ENCODE results near the gene SLAMF9. TPM values are rescaled to one million over a fixed set of nuclear protein-coding genes. Genes with fewer than 3 reads are reported as not detected.
A peak's percentile ranks its signal among the peaks of the same experiment; 100 is the strongest.

The SLAMF9 gene
- polyA plus RNA-seq, 2 of the 4 experiments (the other 2 are of a cell fraction), result 0.22 to 0.25 TPM

DNA sequence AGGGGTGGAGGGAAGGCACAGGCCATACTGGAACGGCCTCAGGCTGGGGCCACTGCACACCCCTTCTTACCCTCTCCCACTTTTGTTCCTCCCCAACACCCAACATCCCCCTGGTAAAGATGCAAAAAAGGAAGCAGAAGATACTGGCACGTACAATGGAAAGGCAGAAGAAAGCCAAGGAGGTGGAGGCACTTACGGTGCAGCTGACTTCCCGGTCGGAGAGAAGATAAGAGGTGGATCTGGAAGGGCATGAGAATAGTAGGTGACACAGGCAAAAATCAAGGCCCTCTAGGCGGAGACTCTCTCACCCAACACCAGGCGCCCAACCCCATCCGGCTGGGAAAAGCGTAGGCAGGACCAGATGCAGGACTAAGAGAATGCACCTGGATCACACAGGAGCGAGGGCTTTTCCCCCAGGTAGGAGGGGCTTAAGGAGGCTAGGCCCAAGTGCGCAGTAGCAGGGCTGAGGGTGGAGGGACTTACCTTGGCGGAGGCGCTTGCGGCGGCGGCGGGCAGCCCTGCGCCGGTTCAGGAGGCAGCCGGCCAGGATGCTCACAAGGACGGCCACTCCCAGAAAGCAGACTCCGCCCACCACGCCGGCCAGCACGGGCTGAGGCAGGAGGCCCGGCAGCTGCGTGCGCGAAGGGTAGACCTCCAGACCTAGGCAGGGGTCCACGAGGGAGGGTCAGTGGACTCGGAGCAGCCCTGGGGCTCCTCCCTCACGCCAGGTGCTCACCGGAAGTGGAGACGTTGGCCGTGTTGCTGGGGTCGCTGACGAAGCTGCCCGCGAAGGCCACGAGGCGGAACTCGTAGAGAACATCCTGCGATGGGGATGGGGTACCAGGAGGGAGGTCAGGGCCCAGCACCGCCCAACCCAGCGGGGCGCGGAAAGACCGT is 24.6 kb downstream of the SLAMF9 start:
- ChIA-PET CTCF (interaction anchor here (0.6 to 22.4 kb wide), 4 partner anchors 7 to 79 kb away, joined by 4 to 665 read pairs (median 52); no protein-coding TSS in a partner anchor), POLR2A (no interaction called here)
- no peak for TF ChIP-seq HOXA7 (CRISPR knock-in tag; IDR thresholded peaks at IDR 0.05)
- no peak for TF ChIP-seq RFX5 (IDR thresholded peaks at IDR 0.05)
- no peak for TF ChIP-seq POLR2A (IDR thresholded peaks at IDR 0.05; ENCODE audit: low read length)
- no peak for TF ChIP-seq MAZ (IDR thresholded peaks at IDR 0.05; ENCODE audit: borderline replicate concordance, low read depth, low read length)
- TF ChIP-seq FOXS1 (CRISPR knock-in tag; IDR thresholded peaks at IDR 0.05), result no peak
- no peak for TF ChIP-seq RNF2 (IDR thresholded peaks at IDR 0.05; ENCODE audit: borderline replicate concordance, low read depth)
- TF ChIP-seq, protein P1, sequence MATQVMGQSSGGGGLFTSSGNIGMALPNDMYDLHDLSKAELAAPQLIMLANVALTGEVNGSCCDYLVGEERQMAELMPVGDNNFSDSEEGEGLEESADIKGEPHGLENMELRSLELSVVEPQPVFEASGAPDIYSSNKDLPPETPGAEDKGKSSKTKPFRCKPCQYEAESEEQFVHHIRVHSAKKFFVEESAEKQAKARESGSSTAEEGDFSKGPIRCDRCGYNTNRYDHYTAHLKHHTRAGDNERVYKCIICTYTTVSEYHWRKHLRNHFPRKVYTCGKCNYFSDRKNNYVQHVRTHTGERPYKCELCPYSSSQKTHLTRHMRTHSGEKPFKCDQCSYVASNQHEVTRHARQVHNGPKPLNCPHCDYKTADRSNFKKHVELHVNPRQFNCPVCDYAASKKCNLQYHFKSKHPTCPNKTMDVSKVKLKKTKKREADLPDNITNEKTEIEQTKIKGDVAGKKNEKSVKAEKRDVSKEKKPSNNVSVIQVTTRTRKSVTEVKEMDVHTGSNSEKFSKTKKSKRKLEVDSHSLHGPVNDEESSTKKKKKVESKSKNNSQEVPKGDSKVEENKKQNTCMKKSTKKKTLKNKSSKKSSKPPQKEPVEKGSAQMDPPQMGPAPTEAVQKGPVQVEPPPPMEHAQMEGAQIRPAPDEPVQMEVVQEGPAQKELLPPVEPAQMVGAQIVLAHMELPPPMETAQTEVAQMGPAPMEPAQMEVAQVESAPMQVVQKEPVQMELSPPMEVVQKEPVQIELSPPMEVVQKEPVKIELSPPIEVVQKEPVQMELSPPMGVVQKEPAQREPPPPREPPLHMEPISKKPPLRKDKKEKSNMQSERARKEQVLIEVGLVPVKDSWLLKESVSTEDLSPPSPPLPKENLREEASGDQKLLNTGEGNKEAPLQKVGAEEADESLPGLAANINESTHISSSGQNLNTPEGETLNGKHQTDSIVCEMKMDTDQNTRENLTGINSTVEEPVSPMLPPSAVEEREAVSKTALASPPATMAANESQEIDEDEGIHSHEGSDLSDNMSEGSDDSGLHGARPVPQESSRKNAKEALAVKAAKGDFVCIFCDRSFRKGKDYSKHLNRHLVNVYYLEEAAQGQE (IDR thresholded peaks at IDR 0.05), result no peak
- no peak for TF ChIP-seq RAD21 (conservative IDR thresholded peaks at IDR 0.05 in 1 of 2, IDR thresholded peaks at IDR 0.05 in 1 of 2)
- no peak for TF ChIP-seq NPAS2 (CRISPR knock-in tag; IDR thresholded peaks at IDR 0.05; ENCODE audit: borderline replicate concordance)
- DNase-seq (ENCODE audit: low read depth in 1 of 2, low spot score in 1 of 2) (no peak), ATAC-seq (no peak), FAIRE-seq (no peak)
- H3K4me1 ChIP-seq, result peaks cover 10% of the 10 kb centered on the region
- no peak overlapping the region for H3K4me3 ChIP-seq
- no peaks in the 10 kb centered on the region for H3K9me3 ChIP-seq
- no peak overlapping the region for H3K4me2 ChIP-seq
- 94% methylated on average over 44 of the region's 48 CpGs for WGBS (ENCODE audit: missing lambda C conversion rate)
- H3K27ac ChIP-seq, result no peak overlapping the region

GRCh38 chr1:159928491-159929050 is 25.5 kb downstream of the SLAMF9 start:
- POLR2A ChIA-PET, result no interaction called here
- no peaks in the 10 kb centered on the region for H3K9me3 ChIP-seq
- TF ChIP-seq ZFP36 (IDR thresholded peaks at IDR 0.05; ENCODE audit: borderline replicate concordance, partially characterized antibody) (no peak), ESRRA (IDR thresholded peaks at IDR 0.05; ENCODE audit: borderline replicate concordance, low read length) (no peak), BHLHE40 (IDR thresholded peaks at IDR 0.05; ENCODE audit: low read depth, low read length) (no peak), RARB (CRISPR knock-in tag; IDR thresholded peaks at IDR 0.05) (no peak), HOXA7 (CRISPR knock-in tag; IDR thresholded peaks at IDR 0.05) (no peak), MAFK (IDR thresholded peaks at IDR 0.05; ENCODE audit: partially characterized antibody) (no peak), ZNF302 (CRISPR knock-in tag; IDR thresholded peaks at IDR 0.05) (no peak), HOXB5 (CRISPR knock-in tag; IDR thresholded peaks at IDR 0.05) (no peak)
- TF ChIP-seq, protein P2, sequence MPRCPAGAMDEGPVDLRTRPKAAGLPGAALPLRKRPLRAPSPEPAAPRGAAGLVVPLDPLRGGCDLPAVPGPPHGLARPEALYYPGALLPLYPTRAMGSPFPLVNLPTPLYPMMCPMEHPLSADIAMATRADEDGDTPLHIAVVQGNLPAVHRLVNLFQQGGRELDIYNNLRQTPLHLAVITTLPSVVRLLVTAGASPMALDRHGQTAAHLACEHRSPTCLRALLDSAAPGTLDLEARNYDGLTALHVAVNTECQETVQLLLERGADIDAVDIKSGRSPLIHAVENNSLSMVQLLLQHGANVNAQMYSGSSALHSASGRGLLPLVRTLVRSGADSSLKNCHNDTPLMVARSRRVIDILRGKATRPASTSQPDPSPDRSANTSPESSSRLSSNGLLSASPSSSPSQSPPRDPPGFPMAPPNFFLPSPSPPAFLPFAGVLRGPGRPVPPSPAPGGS (IDR thresholded peaks at IDR 0.05), result no peak
- TF ChIP-seq, protein P3, sequence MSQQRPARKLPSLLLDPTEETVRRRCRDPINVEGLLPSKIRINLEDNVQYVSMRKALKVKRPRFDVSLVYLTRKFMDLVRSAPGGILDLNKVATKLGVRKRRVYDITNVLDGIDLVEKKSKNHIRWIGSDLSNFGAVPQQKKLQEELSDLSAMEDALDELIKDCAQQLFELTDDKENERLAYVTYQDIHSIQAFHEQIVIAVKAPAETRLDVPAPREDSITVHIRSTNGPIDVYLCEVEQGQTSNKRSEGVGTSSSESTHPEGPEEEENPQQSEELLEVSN (IDR thresholded peaks at IDR 0.05; ENCODE audit: borderline replicate concordance, low read depth), result no peak
- ATAC-seq (no peak), FAIRE-seq (no peak), DNase-seq (ENCODE audit: low read depth in 1 of 2, low spot score in 1 of 2) (no peak)
- H3K4me2 ChIP-seq, result no peak overlapping the region
- no peak overlapping the region for H3K4me3 ChIP-seq
- peaks cover 10% of the 10 kb centered on the region for H3K4me1 ChIP-seq
- 0 out of 6 replicates have a peak overlapping the region, but pooled peaks of 1 of the 2 experiments have one; percentile 37 for H3K27ac ChIP-seq
- WGBS (ENCODE audit: missing lambda C conversion rate), result 92% methylated on average over 16 of the region's 18 CpGs
- CTCF ChIA-PET, result interaction anchor here (9.7 to 22.4 kb wide), 2 partner anchors 8 to 80 kb away, joined by 99 to 665 read pairs; no protein-coding TSS in a partner anchor

Data from A549 (cell line).